Cortex of kidney (tissue), 1 donor: ENCODE data around the gene FHOD3.
A peak's percentile ranks its signal among the peaks of the same experiment; 100 is the strongest.
"Not testable (repeated sequence)": the region's sequence is repeated elsewhere in the genome, so short reads cannot be mapped to it uniquely, and the experiment has no call there.

Experiments
- DNase-seq: peaks from one replicate; lab custom pipeline; 2025; lab: John Stamatoyannopoulos, UW

FHOD3 gene

GRCh38 chr18:36798738-36799473, 501.4 kb downstream of the FHOD3 start:
- DNase-seq: no peak

DNA sequence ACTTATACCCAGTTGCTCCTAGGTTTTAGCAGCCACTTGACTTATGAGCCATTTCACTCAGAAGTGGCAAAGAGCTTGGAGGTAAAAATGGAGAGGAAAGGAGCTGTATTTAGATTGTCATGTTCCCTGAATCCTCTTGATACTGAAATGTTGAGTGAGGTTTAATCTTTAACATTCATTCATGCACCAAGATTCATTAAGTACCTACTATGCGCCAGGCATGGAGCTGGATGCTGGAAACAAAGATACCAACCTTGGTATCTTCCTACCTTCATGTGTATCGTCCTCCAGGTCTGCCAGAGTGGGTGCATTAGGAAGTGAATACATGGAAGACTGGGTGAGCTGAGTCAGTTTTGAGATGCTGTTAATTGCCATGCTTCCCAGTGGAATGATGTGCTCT, 507.6 kb downstream of the FHOD3 start:
- no peak for DNase-seq

- no peak for DNase-seq
Observed at GRCh38 chr18:36808681-36809080, 511.2 kb downstream of the FHOD3 start.

DNA sequence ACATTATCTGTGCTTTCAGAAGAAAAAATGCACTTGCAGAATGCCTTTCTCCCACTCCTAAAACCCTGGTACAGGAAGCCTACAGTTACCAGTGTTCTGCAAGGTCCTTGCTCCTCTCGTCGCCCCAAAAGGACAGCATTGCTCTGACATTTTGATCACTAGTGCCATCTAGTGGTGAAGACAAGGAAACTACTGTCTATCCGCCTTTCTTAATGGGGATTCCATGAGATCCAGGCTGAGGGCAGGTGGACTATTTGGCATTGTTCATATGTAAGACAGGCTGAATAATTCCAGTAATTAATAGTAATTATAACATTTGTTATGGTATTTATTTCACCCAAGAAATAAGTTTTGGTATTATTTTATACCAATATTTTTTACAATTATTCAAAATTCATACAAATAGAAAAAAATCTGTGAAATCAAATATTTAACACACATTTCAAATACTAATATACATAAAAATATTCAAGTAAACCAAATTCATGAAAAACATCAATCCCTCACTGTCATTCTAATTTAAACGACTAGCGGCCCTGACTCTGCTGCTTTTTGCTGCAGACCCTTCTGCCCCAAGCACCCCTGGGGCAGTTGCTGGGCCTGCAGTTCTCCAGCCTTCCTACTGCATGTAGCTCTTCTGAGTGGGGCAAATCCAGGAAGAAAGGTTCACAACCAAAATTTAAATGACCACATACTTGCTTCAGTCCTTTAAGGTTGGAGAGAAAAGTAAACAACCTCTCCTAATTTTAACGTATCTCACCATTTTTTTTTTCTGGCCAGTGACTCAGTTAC, 512.3 kb downstream of the FHOD3 start:
- no peak for DNase-seq

DNA sequence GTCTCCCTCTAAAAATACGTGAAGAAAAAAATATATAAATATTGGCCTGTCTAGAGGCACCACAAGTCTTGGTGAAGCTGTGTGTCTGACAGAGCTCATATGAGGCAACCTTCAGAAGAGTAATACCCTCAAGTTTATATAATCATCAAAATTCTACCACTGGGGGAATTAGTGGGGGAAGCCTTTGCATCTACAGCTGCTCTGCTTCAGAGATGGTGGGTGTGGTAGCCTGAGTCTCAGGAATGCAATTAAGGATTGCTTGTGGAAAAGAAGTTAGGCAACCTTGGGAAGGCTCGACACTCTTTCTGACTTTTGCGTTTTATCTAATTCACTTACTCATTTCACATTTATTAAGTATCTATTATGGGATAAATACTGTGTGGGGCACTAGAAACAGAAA, 513.9 kb downstream of the FHOD3 start:
- no peak for DNase-seq

DNA sequence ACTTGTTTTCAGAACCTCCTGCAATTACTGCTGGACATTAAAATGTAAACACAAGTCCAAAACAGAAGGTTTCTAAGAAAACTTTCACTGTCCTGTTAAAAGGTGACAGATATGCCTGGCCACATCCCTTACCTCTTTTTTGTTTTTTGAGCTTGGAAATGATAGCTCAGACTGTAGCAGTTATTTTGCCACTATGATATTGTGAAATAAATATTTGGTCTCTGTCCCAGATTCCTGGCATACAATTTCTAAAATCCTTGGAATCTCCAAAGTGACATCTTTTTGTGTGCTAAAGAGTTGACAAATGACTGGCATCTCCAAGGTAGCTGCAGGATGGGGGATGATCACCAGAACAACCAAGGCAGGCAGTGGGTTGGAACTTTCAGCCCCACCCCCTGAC, 514.4 kb downstream of the FHOD3 start:
- no peak for DNase-seq

GRCh38 chr18:36812678-36813077, 515.2 kb downstream of the FHOD3 start:
- no peak for DNase-seq

- DNase-seq: no peak
Observed at GRCh38 chr18:36813101-36813775, 515.7 kb downstream of the FHOD3 start.

DNA sequence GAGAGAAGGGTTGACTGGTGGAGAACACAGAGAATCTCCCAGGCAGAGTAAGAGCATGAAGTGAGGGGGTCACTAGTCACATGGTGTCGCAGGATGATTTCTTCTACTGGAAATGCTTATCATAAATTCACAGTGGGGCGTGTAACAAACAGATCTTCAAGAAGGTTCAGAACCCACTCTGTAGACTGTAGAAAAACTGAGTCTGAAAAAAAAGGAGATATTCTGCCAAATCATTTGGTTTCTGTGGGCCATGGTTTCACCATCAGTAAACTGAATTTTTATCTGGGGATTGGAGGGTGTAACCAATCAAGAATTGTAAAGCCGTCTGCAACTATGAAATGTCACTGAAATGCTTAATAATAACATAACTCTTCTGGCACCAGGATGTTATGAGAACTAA, 516.3 kb downstream of the FHOD3 start:
- DNase-seq: no peak

DNA sequence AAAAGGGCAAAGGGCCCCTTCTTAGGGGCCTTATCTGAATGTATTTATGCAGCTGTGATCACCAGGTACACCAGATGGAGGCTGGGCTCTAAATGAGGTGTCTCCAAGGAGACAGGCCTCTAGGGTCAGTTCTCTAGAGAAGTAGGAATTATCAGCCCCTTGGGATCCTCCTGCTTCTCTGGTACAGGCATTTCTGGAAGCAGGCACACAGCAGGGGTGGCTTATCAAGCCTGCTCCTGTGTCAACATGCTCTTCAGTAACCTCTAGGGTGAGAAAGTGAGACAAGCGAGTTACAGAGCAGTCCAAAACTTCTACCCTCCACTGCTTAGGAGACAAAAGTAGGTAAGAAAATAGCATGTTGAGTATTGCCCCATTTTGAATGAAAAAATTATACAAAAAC, 517.5 kb downstream of the FHOD3 start:
- DNase-seq: no peak

DNA sequence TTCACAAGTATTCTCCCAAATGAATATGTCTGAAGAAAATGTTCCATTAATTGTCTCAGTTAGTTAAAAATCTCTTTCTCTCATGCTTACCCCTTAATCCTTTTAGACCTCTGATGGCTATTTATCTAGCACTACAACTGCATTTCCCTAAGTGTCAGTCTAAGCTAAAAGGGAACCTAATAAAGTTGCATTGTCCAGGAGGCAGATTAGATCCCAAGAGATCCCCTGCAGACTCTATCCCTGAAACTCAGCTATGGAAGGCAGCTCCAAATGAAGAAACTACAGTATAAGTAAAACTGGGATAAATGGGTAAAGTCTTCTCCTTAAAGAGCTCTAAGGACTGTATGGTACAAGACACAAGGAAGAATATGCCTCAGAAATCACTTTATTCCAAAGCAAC, 518.6 kb downstream of the FHOD3 start:
- not testable (repeated sequence) for DNase-seq

- no peak for DNase-seq
Observed at GRCh38 chr18:36817039-36817438, 519.5 kb downstream of the FHOD3 start.

DNA sequence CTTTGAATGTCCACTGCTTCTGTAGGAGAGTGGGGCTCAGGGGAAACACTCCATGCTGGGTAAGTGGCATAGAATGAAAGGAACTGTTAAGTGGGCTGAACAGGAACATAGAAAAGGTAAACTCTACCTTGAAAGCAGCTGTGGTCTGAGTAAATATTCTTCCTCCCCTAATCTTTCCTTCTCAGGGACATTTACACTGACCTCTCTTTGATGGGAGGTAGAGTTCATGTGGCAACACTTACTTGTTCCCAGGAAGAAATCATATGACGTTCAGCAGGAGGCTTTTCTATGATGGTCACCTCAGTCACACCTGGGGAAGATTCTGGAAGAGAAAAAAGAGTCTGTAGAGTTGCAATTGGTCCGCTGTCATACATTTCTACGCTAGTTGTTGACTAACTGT, 521.1 kb downstream of the FHOD3 start:
- no peak for DNase-seq

DNA sequence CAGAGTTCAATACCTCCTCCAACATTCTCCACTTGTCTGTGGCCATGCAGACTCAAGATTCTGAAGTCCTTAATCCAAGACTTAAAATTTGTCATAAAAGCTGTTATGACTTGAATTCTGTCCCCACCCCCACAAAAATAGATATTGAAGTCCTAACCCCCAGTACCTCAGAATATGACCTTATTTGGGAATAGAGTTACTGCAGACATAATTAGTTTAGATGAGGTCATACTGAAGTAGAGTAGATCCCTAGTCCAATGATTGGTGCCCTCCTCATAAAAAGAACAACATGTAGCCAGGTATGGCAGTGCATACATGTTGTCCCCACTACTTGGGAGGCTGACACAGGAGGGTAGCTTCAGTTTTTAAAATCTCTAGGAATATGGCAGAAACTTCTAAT, 522.1 kb downstream of the FHOD3 start:
- no peak for DNase-seq

DNA sequence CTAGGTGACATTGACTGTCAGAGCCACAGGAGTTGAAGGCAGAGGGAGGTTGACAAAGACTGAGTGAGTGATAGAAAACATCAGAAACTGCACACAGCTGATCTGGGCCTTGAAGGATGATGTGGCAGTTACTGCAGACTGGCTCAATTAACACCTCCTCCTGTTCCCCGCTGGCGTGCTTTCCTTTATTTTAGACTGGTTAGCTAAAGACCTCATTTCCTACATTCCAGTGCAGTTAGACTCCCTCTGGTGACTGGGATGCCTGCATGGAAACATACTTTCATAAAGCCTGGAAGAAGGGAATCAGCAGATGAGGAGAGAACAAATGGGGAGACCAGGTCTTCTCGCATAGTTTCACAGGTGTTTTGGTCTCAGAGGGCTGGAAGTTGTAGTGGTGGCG, 524.2 kb downstream of the FHOD3 start:
- DNase-seq: no peak

DNA sequence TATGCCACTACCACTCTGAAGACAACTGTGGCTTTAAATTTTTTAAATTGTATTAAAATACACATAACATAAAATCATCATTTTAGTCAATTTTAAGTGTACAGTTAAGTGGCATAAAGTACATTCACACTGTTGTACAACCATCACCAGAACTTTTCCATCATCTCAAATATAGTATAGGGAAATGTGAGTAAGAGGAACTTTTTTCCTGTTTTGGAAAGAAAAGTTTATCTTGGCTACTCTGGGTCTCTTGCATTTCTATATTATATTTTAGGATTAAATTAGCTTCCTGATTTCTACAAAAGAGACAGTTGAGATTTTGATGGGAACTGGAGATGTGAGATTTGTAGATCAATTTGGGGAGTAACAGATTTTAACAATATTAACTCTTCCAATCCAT, 528.0 kb downstream of the FHOD3 start:
- DNase-seq: no peak

DNA sequence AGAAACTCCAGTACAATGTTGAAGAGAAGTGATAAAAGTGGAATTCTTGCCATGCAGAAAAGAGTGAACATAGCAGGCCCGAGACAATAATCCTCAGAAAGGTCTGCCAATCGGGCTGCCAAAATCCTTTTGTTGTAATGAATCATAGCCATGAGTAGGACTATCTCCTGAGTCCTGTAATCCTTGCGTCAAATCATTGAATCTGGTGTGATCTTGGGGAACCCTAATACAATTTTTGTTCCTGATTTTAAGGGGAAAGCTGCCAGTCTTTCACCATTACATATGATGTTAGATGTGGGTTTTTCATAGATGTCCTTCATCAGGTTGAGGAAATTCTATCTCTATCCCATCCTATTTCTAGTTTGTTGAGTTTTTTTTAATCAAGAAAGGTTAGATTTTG, 529.0 kb downstream of the FHOD3 start:
- DNase-seq: no peak

GRCh38 chr18:36828157-36828629, 530.7 kb downstream of the FHOD3 start:
- no peak for DNase-seq

DNA sequence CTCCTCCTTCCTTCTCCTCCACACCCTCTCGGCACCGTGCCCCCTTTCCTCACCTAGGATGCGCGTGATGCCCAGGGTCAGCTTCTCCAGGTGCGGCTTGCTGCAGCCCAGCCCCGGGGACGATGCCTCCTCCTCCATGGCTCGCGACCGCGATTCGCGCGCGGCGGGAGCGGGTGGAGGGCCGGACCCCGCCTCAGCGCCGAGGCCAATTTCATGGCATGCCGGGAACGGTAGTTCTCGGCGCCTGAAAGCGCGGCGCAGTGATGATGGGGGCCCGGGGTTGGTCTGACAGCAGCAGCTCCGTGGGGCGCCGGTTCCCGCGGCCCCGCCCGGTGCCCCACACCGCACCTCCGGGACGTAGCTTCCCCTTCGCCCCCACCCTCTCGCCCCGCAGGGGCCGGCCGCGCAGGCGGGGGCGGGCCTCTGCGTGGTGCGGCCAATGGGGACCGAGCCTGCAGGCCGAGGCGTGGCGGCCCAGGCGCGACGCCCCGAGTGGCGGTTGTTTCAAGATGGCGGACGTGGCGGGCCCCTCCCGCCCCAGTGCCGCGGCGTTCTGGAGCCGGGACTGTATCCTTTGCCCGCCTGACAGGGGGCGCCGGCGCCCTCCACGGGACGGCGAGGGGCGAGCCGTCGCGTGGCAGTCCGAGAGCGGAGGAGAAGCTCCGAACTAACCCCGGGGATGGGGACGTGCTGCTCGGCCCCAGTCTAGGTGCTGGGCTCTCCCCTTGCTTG, 531.3 kb downstream of the FHOD3 start, which contains the start of the genes KIAA1328 and TPGS2:
KIAA1328 (plus strand) TSS at position 498 of the 732 bp plus-strand sequence; CDS start at position 510, 12 bp downstream.
TPGS2 (minus strand) TSS at position 373 of the 732 bp plus-strand sequence; CDS start at position 138, 235 bp downstream.
- peak; percentile 74 for DNase-seq
